Fibroblast of lung (primary cell): ENCODE data around the gene DEPDC5. TPM values are rescaled to one million over a fixed set of nuclear protein-coding genes. Genes with fewer than 3 reads are reported as not detected.

ENCODE experiments used
- DNase-seq, 2 donors: peaks; one replicate each; pipeline versions ENCODE4 v3.0.0 to v3.0.0-alpha.2; 2010; ENCODE audit warnings: low read depth in 2 of 2
- H2AFZ ChIP-seq: 2 replicates; pipeline ENCODE4 v1.5.1; 2012; ENCODE audit warnings: low read length, control low read depth, inconsistent platforms
- H3K27ac ChIP-seq: 2 replicates; pipeline ENCODE4 v1.5.1; 2011; ENCODE audit warnings: low read length, control low read depth; ENCODE audit not compliant: insufficient read depth
- H3K27me3 ChIP-seq: 2 replicates; pipeline ENCODE4 v1.5.1; 2011; ENCODE audit warnings: mild to moderate bottlenecking, low read length; ENCODE audit not compliant: control insufficient read depth, insufficient read depth
- H3K36me3 ChIP-seq: 2 replicates; pipeline ENCODE4 v1.5.1; 2011; ENCODE audit warnings: low read length; ENCODE audit not compliant: control insufficient read depth, insufficient read depth
- H3K4me1 ChIP-seq: 2 replicates; pipeline ENCODE4 v1.5.1; 2011; ENCODE audit warnings: low read length; ENCODE audit not compliant: control insufficient read depth, insufficient read depth; ENCODE audit errors: extremely low read depth
- H3K4me2 ChIP-seq: 2 replicates; pipeline ENCODE4 v1.5.1; 2011; ENCODE audit warnings: low read length, control low read depth; ENCODE audit not compliant: insufficient read depth; ENCODE audit errors: extremely low read depth
- H3K4me3 ChIP-seq, 4 experiments: fragments of 200-600 bp in 1 of 4; sonication (generic) in 1 of 4; replicated peaks in 1 of 4; 2 replicates each; pipeline ENCODE4 v1.5.1; 2011 to 2016; ENCODE audit warnings: low read length in 4 of 4, low read depth in 3 of 4, mild to moderate bottlenecking in 3 of 4, control low read depth in 2 of 4, inconsistent platforms in 1 of 4, mixed read lengths in 1 of 4; ENCODE audit not compliant: insufficient read depth in 1 of 4; ENCODE audit errors: control extremely low read depth in 1 of 4
- H3K79me2 ChIP-seq: 2 replicates; pipeline ENCODE4 v1.5.1; 2012; ENCODE audit warnings: mild to moderate bottlenecking, low read length, inconsistent platforms; ENCODE audit not compliant: control insufficient read depth, insufficient read depth
- H3K9ac ChIP-seq: 2 replicates; pipeline ENCODE4 v1.5.1; 2011; ENCODE audit warnings: mild to moderate bottlenecking, low read length, control low read depth; ENCODE audit not compliant: insufficient read depth
- H3K9me3 ChIP-seq: 2 replicates; pipeline ENCODE4 v1.5.1; 2012; ENCODE audit warnings: low read depth, low read length; ENCODE audit not compliant: control insufficient read depth, insufficient read depth
- H4K20me1 ChIP-seq: 2 replicates; pipeline ENCODE4 v1.5.1; 2011; ENCODE audit warnings: low read length; ENCODE audit not compliant: control insufficient read depth, insufficient read depth; ENCODE audit errors: extremely low read depth
- CTCF ChIP-seq, 2 donors: IDR thresholded peaks in 1 of 2; conservative IDR thresholded peaks in 1 of 2; 1 replicate in 1 of 2; 2 replicates in 1 of 2; pipeline ENCODE4 v1.5.1; 2011 to 2012; ENCODE audit warnings: low read length in 2 of 2, control low read depth in 1 of 2, inconsistent platforms in 1 of 2, low read depth in 1 of 2, mild to moderate bottlenecking in 1 of 2
- EZH2 ChIP-seq: IDR thresholded peaks from 2 replicates; pipeline ENCODE4 v1.5.1; 2012; ENCODE audit warnings: low read length, control low read depth, mild to moderate bottlenecking; ENCODE audit errors: missing control alignments
- polyA plus RNA-seq, 2 donors: library from polyadenylated mRNA; depleted of rRNA in 1 of 2; stranded (reverse) in 1 of 2; unstranded in 1 of 2; fragments of >200 nt; gene quantifications; 2 replicates each; pipeline ENCODE4 v1.2.1, GENCODE V29; 2011 to 2012; ENCODE audit warnings: missing spikeins in 1 of 2
- total RNA-seq: library from RNA; depleted of rRNA; stranded (reverse); fragments of >200 nt; gene quantifications from 2 replicates; pipeline ENCODE4 v1.2.1, GENCODE V29; 2014

The DEPDC5 gene
- total and polyA plus RNA-seq, 2 donors (not counting 1 experiment from before 2014, with no cell fraction given): 10.4 to 10.7 TPM

GRCh38 chr22:31726692-31727091 lies 27.1 kb upstream of the DEPDC5 start:
- Histone ChIP-seq H3K36me3 (no peaks in the 10 kb centered on the region), H4K20me1 (no peaks in the 10 kb centered on the region), H3K4me3 (no peak overlapping the region), H3K4me1 (no peaks in the 10 kb centered on the region), H3K27ac (no peak overlapping the region), H3K27me3 (no peaks in the 10 kb centered on the region), H3K4me2 (no peak overlapping the region), H3K79me2 (peaks cover 6% of the 10 kb centered on the region), H3K9me3 (no peaks in the 10 kb centered on the region), H2AFZ (no peak overlapping the region), H3K9ac (no peak overlapping the region)
- no peak for DNase-seq
- TF ChIP-seq CTCF (conservative IDR thresholded peaks at IDR 0.05 in 1 of 2, IDR thresholded peaks at IDR 0.05 in 1 of 2; ENCODE audit: low read depth in 1 of 2, low read length in 2 of 2): no peak
- TF ChIP-seq EZH2: no peak

- H3K4me1 ChIP-seq: no peaks in the 10 kb centered on the region
- TF ChIP-seq EZH2: no peak
- TF ChIP-seq CTCF (conservative IDR thresholded peaks at IDR 0.05 in 1 of 2, IDR thresholded peaks at IDR 0.05 in 1 of 2; ENCODE audit: low read depth in 1 of 2, low read length in 2 of 2): no peak
- no peak overlapping the region for H3K9ac ChIP-seq
- H3K9me3 ChIP-seq: no peaks in the 10 kb centered on the region
- no peak overlapping the region for H3K4me2 ChIP-seq
- H3K27me3 ChIP-seq: no peaks in the 10 kb centered on the region
- H4K20me1 ChIP-seq: no peaks in the 10 kb centered on the region
- H3K36me3 ChIP-seq: no peaks in the 10 kb centered on the region
- H2AFZ ChIP-seq: no peak overlapping the region
- no peak overlapping the region for H3K4me3 ChIP-seq
- H3K79me2 ChIP-seq: peaks cover 11% of the 10 kb centered on the region
- DNase-seq: no peak
- no peak overlapping the region for H3K27ac ChIP-seq
These were observed 25.0 kb upstream of the DEPDC5 start for GRCh38 chr22:31728857-31729256.

- H4K20me1 ChIP-seq: no peaks in the 10 kb centered on the region
- no peak overlapping the region for H2AFZ ChIP-seq
- no peak overlapping the region for H3K9ac ChIP-seq
- H3K36me3 ChIP-seq: no peaks in the 10 kb centered on the region
- peaks cover 16% of the 10 kb centered on the region for H3K79me2 ChIP-seq
- no peaks in the 10 kb centered on the region for H3K9me3 ChIP-seq
- no peak overlapping the region for H3K27ac ChIP-seq
- no peak overlapping the region for H3K4me3 ChIP-seq
- DNase-seq: no peak
- no peaks in the 10 kb centered on the region for H3K27me3 ChIP-seq
- TF ChIP-seq EZH2 (no peak), CTCF (conservative IDR thresholded peaks at IDR 0.05 in 1 of 2, IDR thresholded peaks at IDR 0.05 in 1 of 2; ENCODE audit: low read depth in 1 of 2, low read length in 2 of 2) (peak in 1 of 2 donors; percentile 27)
- H3K4me2 ChIP-seq: no peak overlapping the region
- no peaks in the 10 kb centered on the region for H3K4me1 ChIP-seq
These were observed 23.5 kb upstream of the DEPDC5 start for GRCh38 chr22:31730344-31730711.
